SK-N-SH (cell line): Measurements from ENCODE around the gene TMEM198. TPM values are rescaled to one million over a fixed set of nuclear protein-coding genes. Genes with fewer than 3 reads are reported as not detected.
A peak's percentile ranks its signal among the peaks of the same experiment; 100 is the strongest.

Source experiments
- CTCF ChIA-PET: fragments of 300-600, 350-600 bp; formaldehyde crosslinking; extraction: SDS; loops from one replicate; lab custom pipeline; 2021; lab: Yijun Ruan, JAX
- POLR2A ChIA-PET: fragments of 350-600 bp; sonication (Branson Sonifier 250); formaldehyde crosslinking; extraction: SDS; loops from one replicate; lab custom pipeline; 2020; ENCODE audit warnings: antibody characterized with exemption, inconsistent platforms; lab: Yijun Ruan, JAX
- DNase-seq: peaks from one replicate; pipeline ENCODE4 v3.0.0; 2012
- H2AFZ ChIP-seq: fragments of 200-600 bp; sonication (generic); 2 replicates; pipeline ENCODE4 v1.8.1; 2016; ENCODE audit warnings: antibody characterized with exemption, mild to moderate bottlenecking, low read depth
- H3F3A ChIP-seq: fragments of 200-600 bp; sonication (generic); replicated peaks from 2 replicates; pipeline ENCODE3; 2016; ENCODE audit warnings: antibody characterized with exemption, mild to moderate bottlenecking; ENCODE audit not compliant: insufficient read depth
- H3K27ac ChIP-seq, 2 experiments: fragments of 200-500 bp in 1 of 2; fragments of 200-600 bp in 1 of 2; sonication (Bioruptor generic) in 1 of 2; sonication (generic), shearing (Covaris generic) in 1 of 2; 2 replicates each; pipeline versions ENCODE4 v1.5.1 to v1.6.1; 2014 to 2016; ENCODE audit warnings: low read depth in 2 of 2, inconsistent platforms in 1 of 2, low read length in 1 of 2, mild to moderate bottlenecking in 1 of 2, mixed read lengths in 1 of 2
- H3K27me3 ChIP-seq: fragments of 200-600 bp; sonication (generic), shearing (Covaris generic); 2 replicates; pipeline ENCODE4 v1.6.1; 2016; ENCODE audit warnings: mixed run types; ENCODE audit not compliant: insufficient read depth
- H3K36me3 ChIP-seq, 2 experiments: fragments of 200-500 bp in 1 of 2; fragments of 200-600 bp in 1 of 2; sonication (Bioruptor generic) in 1 of 2; sonication (generic) in 1 of 2; replicated peaks in 1 of 2; 2 replicates each; pipeline versions ENCODE3 to v1.5.1; 2014 to 2016; ENCODE audit warnings: low read length in 1 of 2, mild to moderate bottlenecking in 1 of 2; ENCODE audit not compliant: insufficient read depth in 2 of 2, control insufficient read depth in 1 of 2
- H3K4me1 ChIP-seq, 2 experiments: fragments of 200-500 bp in 1 of 2; fragments of 200-600 bp in 1 of 2; sonication (Bioruptor generic) in 1 of 2; sonication (generic), shearing (Covaris generic) in 1 of 2; 2 replicates each; pipeline versions ENCODE4 v1.5.1 to v1.6.1; 2014 to 2016; ENCODE audit warnings: low read depth in 1 of 2, low read length in 1 of 2, mixed run types in 1 of 2; ENCODE audit not compliant: insufficient read depth in 2 of 2, control insufficient read depth in 1 of 2
- H3K4me2 ChIP-seq: fragments of 200-600 bp; sonication (generic), shearing (Covaris generic); 2 replicates; pipeline ENCODE4 v1.6.1; 2017; ENCODE audit warnings: mixed run types
- H3K4me3 ChIP-seq, 2 experiments: fragments of 200-500 bp in 1 of 2; fragments of 200-600 bp in 1 of 2; sonication (Bioruptor generic) in 1 of 2; sonication (generic), shearing (Covaris generic) in 1 of 2; 2 replicates each; pipeline versions ENCODE4 v1.5.1 to v1.8.1; 2014 to 2016; ENCODE audit warnings: low read depth in 2 of 2, inconsistent platforms in 1 of 2, low read length in 1 of 2, mild to moderate bottlenecking in 1 of 2, mixed read lengths in 1 of 2, moderate library complexity in 1 of 2
- H3K79me2 ChIP-seq: fragments of 200-600 bp; sonication (generic); 2 replicates; pipeline ENCODE4 v1.8.1; 2017; ENCODE audit warnings: mild to moderate bottlenecking; ENCODE audit not compliant: insufficient read depth
- H3K9ac ChIP-seq: fragments of 200-600 bp; sonication (generic); 2 replicates; pipeline ENCODE4 v1.6.1; 2017; ENCODE audit warnings: mixed run types
- H3K9me2 ChIP-seq: fragments of 200-600 bp; sonication (generic); 2 replicates; pipeline ENCODE4 v1.6.1; 2017; ENCODE audit warnings: mixed run types
- H3K9me3 ChIP-seq: fragments of 200-600 bp; sonication (generic); 2 replicates; pipeline ENCODE4 v1.6.1; 2017; ENCODE audit warnings: mixed run types, mild to moderate bottlenecking, moderate library complexity
- H4K20me1 ChIP-seq: fragments of 200-600 bp; sonication (generic); 2 replicates; pipeline ENCODE4 v1.6.1; 2017; ENCODE audit warnings: mild to moderate bottlenecking, mixed run types; ENCODE audit not compliant: insufficient read depth
- CHD2 ChIP-seq: fragments of 150-350 bp; IDR thresholded peaks from 2 replicates; pipeline ENCODE4 v1.6.1; 2018; ENCODE audit warnings: low read length; ENCODE audit not compliant: partially characterized antibody
- EP300 ChIP-seq, 2 experiments: IDR thresholded peaks; 2 replicates each; pipeline versions ENCODE4 v1.4.0 to v1.6.1; 2012; ENCODE audit warnings: borderline replicate concordance in 1 of 2, low read depth in 1 of 2, low read length in 1 of 2
- FOSL2 ChIP-seq: IDR thresholded peaks from 2 replicates; pipeline ENCODE4 v1.4.0; 2012; ENCODE audit warnings: low read depth, mild to moderate bottlenecking, moderate library complexity, borderline replicate concordance
- FOXM1 ChIP-seq: IDR thresholded peaks from 2 replicates; pipeline ENCODE4 v1.4.0; 2012; ENCODE audit warnings: low read depth, mild to moderate bottlenecking
- GATA2 ChIP-seq: sonication (generic); formaldehyde crosslinking; IDR thresholded peaks from 2 replicates; pipeline ENCODE4 v1.5.0; 2020; ENCODE audit warnings: mild to moderate bottlenecking, missing genetic modification reagents
- NRF1 ChIP-seq: IDR thresholded peaks from 2 replicates; pipeline ENCODE4 v1.6.1; 2012; ENCODE audit warnings: low read depth, mild to moderate bottlenecking, low read length
- POLR2AphosphoS5 ChIP-seq: IDR thresholded peaks from 2 replicates; pipeline ENCODE4 v1.6.1; 2012; ENCODE audit warnings: low read depth, low read length
- RAD21 ChIP-seq: IDR thresholded peaks from 2 replicates; pipeline ENCODE4 v1.6.1; 2012; ENCODE audit warnings: mild to moderate bottlenecking, low read length
- RFX5 ChIP-seq: IDR thresholded peaks from 2 replicates; pipeline ENCODE4 v1.6.1; 2012; ENCODE audit warnings: mild to moderate bottlenecking, improper control_type of control experiment, low read length
- SMC3 ChIP-seq: IDR thresholded peaks from 2 replicates; pipeline ENCODE4 v1.6.1; 2012; ENCODE audit warnings: low read depth, low read length, improper control_type of control experiment
- YY1 ChIP-seq: IDR thresholded peaks from 2 replicates; pipeline ENCODE4 v1.4.0; 2012; ENCODE audit warnings: low read depth, mild to moderate bottlenecking
- WGBS: methylation state at CpG from one replicate; pipeline ENCODE4 v1.1.6; 2017; ENCODE audit warnings: low lambda C conversion rate; 5-methylcytosine and 5-hydroxymethylcytosine counted together
- polyA plus RNA-seq, 3 experiments: library from polyadenylated mRNA; depleted of rRNA; stranded (reverse); fragments of >200 nt; gene quantifications; 2 replicates each; pipeline ENCODE4 v1.2.3, GENCODE V29; 2012
- TF ChIP-seq, protein P1 (sequence below): IDR thresholded peaks from 2 replicates; pipeline ENCODE4; 2012
- TF ChIP-seq, protein P2 (sequence below): IDR thresholded peaks from 2 replicates; pipeline ENCODE4 v1.6.1; 2012; ENCODE audit warnings: mild to moderate bottlenecking, low read depth, low read length, moderate library complexity
- TF ChIP-seq, protein P3 (sequence below): IDR thresholded peaks from 2 replicates; pipeline ENCODE4 v1.4.0; 2012; ENCODE audit warnings: low read depth
- TF ChIP-seq, protein P4 (sequence below): fragments of 200-600 bp; sonication (generic); IDR thresholded peaks from 2 replicates; pipeline ENCODE4 v1.6.1; 2017; ENCODE audit warnings: antibody characterized with exemption, mild to moderate bottlenecking, moderate library complexity
- TF ChIP-seq, protein P5 (sequence below): IDR thresholded peaks from 2 replicates; pipeline ENCODE4 v1.4.0; 2012; ENCODE audit warnings: low read depth, borderline replicate concordance

TMEM198 gene
- polyA plus RNA-seq, 1 of the 3 experiments (the other 2 are of a cell fraction) = 4.7 TPM

DNA sequence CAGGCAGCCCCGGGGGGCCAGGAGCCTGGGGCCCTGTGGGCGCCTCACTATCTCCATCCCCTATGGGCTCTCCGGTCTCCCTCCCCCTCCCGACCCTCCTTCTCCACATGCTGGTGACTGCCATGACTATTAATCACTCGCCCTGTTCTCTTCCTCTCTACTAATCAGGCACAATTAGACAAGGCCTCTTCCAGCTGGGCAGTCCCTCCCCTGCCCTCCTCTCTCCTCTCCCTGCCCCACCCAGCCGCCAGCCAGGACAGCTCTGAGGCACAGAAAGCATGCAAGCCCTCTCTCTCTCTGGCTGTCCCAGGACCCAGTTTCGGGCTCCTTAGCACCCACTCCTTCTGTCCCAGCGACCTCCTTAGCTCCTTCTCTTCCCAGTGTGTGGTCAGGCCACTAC lies 23.7 kb upstream of the TMEM198 start:
- 69% methylated on average over 8 of the region's 8 CpGs for WGBS
- no peak overlapping the region for H3K4me2 ChIP-seq
- peaks cover 12 to 77% of the 10 kb centered on the region in 2 experiments; a peak in 1 of 4 replicates for H3K4me1 ChIP-seq
- no peaks in the 10 kb centered on the region for H4K20me1 ChIP-seq
- H3K27me3 ChIP-seq = peaks cover 11% of the 10 kb centered on the region; the same call in 1 of the 2 replicates
- H3K9me3 ChIP-seq = no peaks in the 10 kb centered on the region
- no peak for DNase-seq
- H3F3A ChIP-seq = no peaks in the 10 kb centered on the region
- ChIA-PET CTCF (interaction anchor here (0.8 to 62.1 kb wide), 9 partner anchors 5 to 168 kb away, joined by 3 to 2824 read pairs (median 9); partner anchors contain the start of genes ASIC4, CHPF, GMPPA and TMEM198), POLR2A (interaction anchor here (0.6 to 3.6 kb wide), 11 partner anchors 9 to 586 kb away, joined by 3 to 36 read pairs (median 4); partner anchors contain the start of gene GMPPA)
- H3K79me2 ChIP-seq = no peaks in the 10 kb centered on the region
- no peak overlapping the region for H2AFZ ChIP-seq
- no peaks in the 10 kb centered on the region for H3K36me3 ChIP-seq
- peak overlapping the region in 1 of 2 experiments; percentile 90; a peak in 2 of 4 replicates for H3K27ac ChIP-seq
- no peak overlapping the region for H3K9ac ChIP-seq
- TF ChIP-seq, protein P1, sequence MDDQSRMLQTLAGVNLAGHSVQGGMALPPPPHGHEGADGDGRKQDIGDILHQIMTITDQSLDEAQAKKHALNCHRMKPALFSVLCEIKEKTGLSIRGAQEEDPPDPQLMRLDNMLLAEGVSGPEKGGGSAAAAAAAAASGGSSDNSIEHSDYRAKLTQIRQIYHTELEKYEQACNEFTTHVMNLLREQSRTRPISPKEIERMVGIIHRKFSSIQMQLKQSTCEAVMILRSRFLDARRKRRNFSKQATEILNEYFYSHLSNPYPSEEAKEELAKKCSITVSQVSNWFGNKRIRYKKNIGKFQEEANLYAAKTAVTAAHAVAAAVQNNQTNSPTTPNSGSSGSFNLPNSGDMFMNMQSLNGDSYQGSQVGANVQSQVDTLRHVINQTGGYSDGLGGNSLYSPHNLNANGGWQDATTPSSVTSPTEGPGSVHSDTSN = no peak
- TF ChIP-seq CHD2 = peak; percentile 9
- H3K4me3 ChIP-seq = no peak overlapping the region
- no peaks in the 10 kb centered on the region for H3K9me2 ChIP-seq

DNA sequence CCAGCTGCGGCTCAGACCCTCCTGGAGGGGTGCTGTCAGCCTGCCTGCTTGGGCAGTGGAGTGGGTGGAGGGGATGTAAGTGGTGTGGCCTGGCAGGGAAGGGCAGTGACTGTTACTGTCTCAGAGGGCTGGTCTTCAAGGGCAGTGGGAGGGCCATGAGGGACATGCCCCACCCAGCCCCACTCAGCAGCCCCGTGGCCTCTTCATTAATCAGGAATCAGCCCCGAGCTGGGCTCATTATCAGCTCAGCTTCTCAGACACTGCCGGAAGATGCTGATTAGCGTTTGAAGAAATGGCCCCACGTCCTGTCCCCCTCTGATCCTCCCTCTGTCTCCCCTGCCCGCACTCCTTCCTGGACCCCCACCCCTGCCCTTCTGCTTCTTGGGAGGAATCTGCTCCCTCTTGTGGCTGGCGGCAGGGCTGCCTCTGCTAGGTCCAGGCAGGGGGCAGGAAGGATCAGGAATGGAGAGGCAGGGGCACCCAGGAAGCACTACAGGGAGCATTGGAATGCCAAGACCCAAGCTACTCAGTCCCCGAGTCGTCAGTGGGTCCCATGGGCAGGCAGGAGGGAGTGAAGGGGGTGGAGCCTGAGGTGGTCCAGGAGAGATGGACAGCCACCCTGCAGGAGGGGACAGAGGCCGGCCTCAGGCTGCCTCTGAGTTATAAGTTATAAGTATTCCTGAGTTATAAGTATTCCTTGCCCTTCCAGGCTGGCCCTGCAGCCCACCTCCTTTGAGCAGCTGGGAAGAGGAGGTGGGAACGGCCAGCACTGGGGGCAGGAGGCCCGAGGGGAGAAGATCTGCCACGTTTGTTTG lies 22.6 kb upstream of the TMEM198 start:
- H3K4me3 ChIP-seq = peak overlapping the region; percentile 28 to 45
- H3K27me3 ChIP-seq = 0 out of 2 replicates have a peak, but pooled peaks cover 7% of the 10 kb centered on the region
- DNase-seq = peak; percentile 91
- ChIA-PET CTCF (interaction anchor here (0.6 to 62.1 kb wide), 13 partner anchors 6 to 170 kb away, joined by 3 to 2824 read pairs (median 5); partner anchors contain the start of genes ASIC4, CHPF, GMPPA and TMEM198), POLR2A (interaction anchor here (1.0 to 3.6 kb wide), 8 partner anchors 8 to 61 kb away, joined by 3 to 36 read pairs (median 6); a partner anchor contains a TSS)
- whole genome bisulfite sequencing = 16% methylated on average over 10 of the region's 14 CpGs
- H3K9ac ChIP-seq = no peak overlapping the region
- no peaks in the 10 kb centered on the region for H4K20me1 ChIP-seq
- H3K9me3 ChIP-seq = no peaks in the 10 kb centered on the region
- H3K9me2 ChIP-seq = no peaks in the 10 kb centered on the region
- peaks cover 12 to 76% of the 10 kb centered on the region in 2 experiments; a peak in 1 of 4 replicates for H3K4me1 ChIP-seq
- peak overlapping the region; percentile 39; the same call in 1 of the 2 replicates for H3K4me2 ChIP-seq
- no peaks in the 10 kb centered on the region for H3K79me2 ChIP-seq
- no peaks in the 10 kb centered on the region for H3F3A ChIP-seq
- H2AFZ ChIP-seq = peak overlapping the region; percentile 67; the same call in 1 of the 2 replicates
- H3K36me3 ChIP-seq = no peaks in the 10 kb centered on the region
- peak overlapping the region in 1 of 2 experiments; percentile 90; a peak in 2 of 4 replicates for H3K27ac ChIP-seq
- peak; percentile 9; the same call in 1 of the 2 replicates for TF ChIP-seq NRF1
- no peak for TF ChIP-seq YY1
- TF ChIP-seq EP300 (IDR thresholded peaks at IDR 0.05; ENCODE audit: borderline replicate concordance in 1 of 2, low read depth in 1 of 2, low read length in 1 of 2) = no peak
- TF ChIP-seq SMC3 = peak; percentile 75
- TF ChIP-seq, protein P2, sequence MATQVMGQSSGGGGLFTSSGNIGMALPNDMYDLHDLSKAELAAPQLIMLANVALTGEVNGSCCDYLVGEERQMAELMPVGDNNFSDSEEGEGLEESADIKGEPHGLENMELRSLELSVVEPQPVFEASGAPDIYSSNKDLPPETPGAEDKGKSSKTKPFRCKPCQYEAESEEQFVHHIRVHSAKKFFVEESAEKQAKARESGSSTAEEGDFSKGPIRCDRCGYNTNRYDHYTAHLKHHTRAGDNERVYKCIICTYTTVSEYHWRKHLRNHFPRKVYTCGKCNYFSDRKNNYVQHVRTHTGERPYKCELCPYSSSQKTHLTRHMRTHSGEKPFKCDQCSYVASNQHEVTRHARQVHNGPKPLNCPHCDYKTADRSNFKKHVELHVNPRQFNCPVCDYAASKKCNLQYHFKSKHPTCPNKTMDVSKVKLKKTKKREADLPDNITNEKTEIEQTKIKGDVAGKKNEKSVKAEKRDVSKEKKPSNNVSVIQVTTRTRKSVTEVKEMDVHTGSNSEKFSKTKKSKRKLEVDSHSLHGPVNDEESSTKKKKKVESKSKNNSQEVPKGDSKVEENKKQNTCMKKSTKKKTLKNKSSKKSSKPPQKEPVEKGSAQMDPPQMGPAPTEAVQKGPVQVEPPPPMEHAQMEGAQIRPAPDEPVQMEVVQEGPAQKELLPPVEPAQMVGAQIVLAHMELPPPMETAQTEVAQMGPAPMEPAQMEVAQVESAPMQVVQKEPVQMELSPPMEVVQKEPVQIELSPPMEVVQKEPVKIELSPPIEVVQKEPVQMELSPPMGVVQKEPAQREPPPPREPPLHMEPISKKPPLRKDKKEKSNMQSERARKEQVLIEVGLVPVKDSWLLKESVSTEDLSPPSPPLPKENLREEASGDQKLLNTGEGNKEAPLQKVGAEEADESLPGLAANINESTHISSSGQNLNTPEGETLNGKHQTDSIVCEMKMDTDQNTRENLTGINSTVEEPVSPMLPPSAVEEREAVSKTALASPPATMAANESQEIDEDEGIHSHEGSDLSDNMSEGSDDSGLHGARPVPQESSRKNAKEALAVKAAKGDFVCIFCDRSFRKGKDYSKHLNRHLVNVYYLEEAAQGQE = no peak
- TF ChIP-seq, protein P3, sequence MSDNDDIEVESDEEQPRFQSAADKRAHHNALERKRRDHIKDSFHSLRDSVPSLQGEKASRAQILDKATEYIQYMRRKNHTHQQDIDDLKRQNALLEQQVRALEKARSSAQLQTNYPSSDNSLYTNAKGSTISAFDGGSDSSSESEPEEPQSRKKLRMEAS = no peak
- 0 out of 2 replicates have a peak, but pooled peaks have one; percentile 11 for TF ChIP-seq GATA2
- no peak for TF ChIP-seq POLR2AphosphoS5
- TF ChIP-seq, protein P4, sequence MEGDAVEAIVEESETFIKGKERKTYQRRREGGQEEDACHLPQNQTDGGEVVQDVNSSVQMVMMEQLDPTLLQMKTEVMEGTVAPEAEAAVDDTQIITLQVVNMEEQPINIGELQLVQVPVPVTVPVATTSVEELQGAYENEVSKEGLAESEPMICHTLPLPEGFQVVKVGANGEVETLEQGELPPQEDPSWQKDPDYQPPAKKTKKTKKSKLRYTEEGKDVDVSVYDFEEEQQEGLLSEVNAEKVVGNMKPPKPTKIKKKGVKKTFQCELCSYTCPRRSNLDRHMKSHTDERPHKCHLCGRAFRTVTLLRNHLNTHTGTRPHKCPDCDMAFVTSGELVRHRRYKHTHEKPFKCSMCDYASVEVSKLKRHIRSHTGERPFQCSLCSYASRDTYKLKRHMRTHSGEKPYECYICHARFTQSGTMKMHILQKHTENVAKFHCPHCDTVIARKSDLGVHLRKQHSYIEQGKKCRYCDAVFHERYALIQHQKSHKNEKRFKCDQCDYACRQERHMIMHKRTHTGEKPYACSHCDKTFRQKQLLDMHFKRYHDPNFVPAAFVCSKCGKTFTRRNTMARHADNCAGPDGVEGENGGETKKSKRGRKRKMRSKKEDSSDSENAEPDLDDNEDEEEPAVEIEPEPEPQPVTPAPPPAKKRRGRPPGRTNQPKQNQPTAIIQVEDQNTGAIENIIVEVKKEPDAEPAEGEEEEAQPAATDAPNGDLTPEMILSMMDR = peak; percentile 82
- no peak for TF ChIP-seq RFX5
- TF ChIP-seq RAD21 = peak; percentile 66
- TF ChIP-seq FOXM1 = no peak
- TF ChIP-seq FOSL2 = no peak
- TF ChIP-seq, protein P5, sequence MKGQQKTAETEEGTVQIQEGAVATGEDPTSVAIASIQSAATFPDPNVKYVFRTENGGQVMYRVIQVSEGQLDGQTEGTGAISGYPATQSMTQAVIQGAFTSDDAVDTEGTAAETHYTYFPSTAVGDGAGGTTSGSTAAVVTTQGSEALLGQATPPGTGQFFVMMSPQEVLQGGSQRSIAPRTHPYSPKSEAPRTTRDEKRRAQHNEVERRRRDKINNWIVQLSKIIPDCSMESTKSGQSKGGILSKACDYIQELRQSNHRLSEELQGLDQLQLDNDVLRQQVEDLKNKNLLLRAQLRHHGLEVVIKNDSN = no peak
